Vagina (tissue), 2 donors: Measurements from ENCODE around the gene SLC31A2. TPM values are rescaled to one million over a fixed set of nuclear protein-coding genes. Genes with fewer than 3 reads are reported as not detected.

Source experiments
- DNase-seq, 2 donors: peaks; one replicate each; pipeline ENCODE4 v3.0.0-alpha.2; 2017; ENCODE audit errors: extremely low spot score in 2 of 2
- H3K27ac ChIP-seq: fragments of 200-600 bp; sonication (generic); one replicate; pipeline ENCODE4 v1.5.1; 2019
- H3K27me3 ChIP-seq: fragments of 200-600 bp; sonication (generic); one replicate; pipeline ENCODE4 v1.5.1; 2019
- H3K36me3 ChIP-seq, 2 donors: fragments of 200-600 bp; sonication (generic); one replicate each; pipeline ENCODE4 v1.5.1; 2017 to 2019
- H3K4me1 ChIP-seq: fragments of 200-600 bp; sonication (generic); one replicate; pipeline ENCODE4 v1.5.1; 2019
- H3K4me3 ChIP-seq, 2 donors: fragments of 200-600 bp; sonication (generic); 1 replicate in 1 of 2; 2 replicates in 1 of 2; pipeline ENCODE4 v1.5.1; 2016 to 2019
- H3K9me3 ChIP-seq: fragments of 200-600 bp; sonication (generic); one replicate; pipeline ENCODE4 v1.5.1; 2019
- CTCF ChIP-seq, 3 experiments: fragments of 450-650 bp in 2 of 3; fragments of 200-600 bp in 1 of 3; sonication (generic) in 1 of 3; IDR thresholded peaks; one replicate each; pipeline ENCODE4 v1.5.1; 2017 to 2019; ENCODE audit warnings: antibody characterized with exemption in 3 of 3, mild to moderate bottlenecking in 2 of 3, moderate library complexity in 2 of 3
- POLR2A ChIP-seq, 2 donors: fragments of 450-650 bp; IDR thresholded peaks; one replicate each; pipeline ENCODE4 v1.6.1; 2017; ENCODE audit warnings: antibody characterized with exemption in 2 of 2, mild to moderate bottlenecking in 2 of 2, moderate library complexity in 2 of 2
- POLR2AphosphoS5 ChIP-seq, 2 donors: sonication (generic); formaldehyde crosslinking; IDR thresholded peaks; one replicate each; pipeline ENCODE4 v1.9.0; 2017; ENCODE audit warnings: antibody characterized with exemption in 2 of 2, mild to moderate bottlenecking in 2 of 2, low read depth in 1 of 2; ENCODE audit not compliant: insufficient read depth in 1 of 2
- intact Hi-C: fragments of 100-400 bp; cut with DNase I; formaldehyde crosslinking; loops from one replicate; pipeline ENCODE4 v1.15.1; 2023
- total RNA-seq: library from RNA; depleted of rRNA; stranded (reverse); fragments of >200 nt; gene quantifications from one replicate; pipeline ENCODE4 v1.2.3, GENCODE V29; 2016

Gene SLC31A2
- total RNA-seq, 1 donor from 2014 or later, result 11.5 TPM

- no peaks in the 10 kb centered on the region for H3K9me3 ChIP-seq
- intact Hi-C loops, result no loop called here
- peaks cover 0 to 59% of the 10 kb centered on the region in 2 donors for H3K36me3 ChIP-seq
- H3K27ac ChIP-seq, result no peak overlapping the region
- no peaks in the 10 kb centered on the region for H3K4me1 ChIP-seq
- H3K27me3 ChIP-seq, result no peaks in the 10 kb centered on the region
- TF ChIP-seq CTCF (IDR thresholded peaks at IDR 0.05) (no peak), POLR2AphosphoS5 (IDR thresholded peaks at IDR 0.05; ENCODE audit: insufficient read depth in 1 of 2, low read depth in 1 of 2) (no peak), POLR2A (IDR thresholded peaks at IDR 0.05) (no peak)
- H3K4me3 ChIP-seq, result no peak overlapping the region
- no peak for DNase-seq
Measured at GRCh38 chr9:113205432-113205831, 54.6 kb downstream of the SLC31A2 start.

GRCh38 chr9:113205861-113206260, 55.1 kb downstream of the SLC31A2 start:
- DNase-seq, result no peak
- TF ChIP-seq POLR2AphosphoS5 (IDR thresholded peaks at IDR 0.05; ENCODE audit: insufficient read depth in 1 of 2, low read depth in 1 of 2) (no peak), POLR2A (IDR thresholded peaks at IDR 0.05) (no peak), CTCF (IDR thresholded peaks at IDR 0.05) (no peak)
- no peaks in the 10 kb centered on the region for H3K4me1 ChIP-seq
- no peak overlapping the region for H3K27ac ChIP-seq
- peaks cover 0 to 62% of the 10 kb centered on the region in 2 donors for H3K36me3 ChIP-seq
- no peak overlapping the region for H3K4me3 ChIP-seq
- no peaks in the 10 kb centered on the region for H3K9me3 ChIP-seq
- no peaks in the 10 kb centered on the region for H3K27me3 ChIP-seq
- intact Hi-C loops, result no loop called here

- TF ChIP-seq CTCF (IDR thresholded peaks at IDR 0.05) (no peak), POLR2AphosphoS5 (IDR thresholded peaks at IDR 0.05; ENCODE audit: insufficient read depth in 1 of 2, low read depth in 1 of 2) (no peak), POLR2A (IDR thresholded peaks at IDR 0.05) (no peak)
- no peak overlapping the region for H3K27ac ChIP-seq
- H3K27me3 ChIP-seq, result no peaks in the 10 kb centered on the region
- H3K4me3 ChIP-seq, result no peak overlapping the region
- peaks cover 0 to 38% of the 10 kb centered on the region in 2 donors for H3K36me3 ChIP-seq
- H3K4me1 ChIP-seq, result no peaks in the 10 kb centered on the region
- intact Hi-C loops, result no loop called here
- no peak for DNase-seq
- no peaks in the 10 kb centered on the region for H3K9me3 ChIP-seq
Measured at GRCh38 chr9:113210815-113211214, 60.0 kb downstream of the SLC31A2 start.

Other genes with a start within 250 kb of the SLC31A2 start
- gene ZNF883, start 138.8 kb upstream of the SLC31A2 start, total RNA-seq, result 0.98 TPM
- 3.7 TPM for gene ZFP37, start 94.3 kb upstream of the SLC31A2 start, total RNA-seq
- 28.7 TPM for gene FKBP15, start 70.3 kb downstream of the SLC31A2 start, total RNA-seq
- gene SLC31A1, start 70.5 kb downstream of the SLC31A2 start, total RNA-seq, result 9.3 TPM
- gene CDC26, start 124.6 kb downstream of the SLC31A2 start, total RNA-seq, result 25.3 TPM
- 11.8 TPM for gene PRPF4, start 124.7 kb downstream of the SLC31A2 start, total RNA-seq
- gene RNF183, start 152.4 kb downstream of the SLC31A2 start, total RNA-seq, result not detected
- 2.0 TPM for gene WDR31, start 189.3 kb downstream of the SLC31A2 start, total RNA-seq
- gene BSPRY, start 198.5 kb downstream of the SLC31A2 start, total RNA-seq, result 3.9 TPM
- 31.7 TPM for gene HDHD3, start 226.0 kb downstream of the SLC31A2 start, total RNA-seq